NCI-H69 (cell line): Measurements from ENCODE around the gene VAV3.
A peak's percentile ranks its signal among the peaks of the same experiment; 100 is the strongest.
"Not testable (repeated sequence)": the region's sequence is repeated elsewhere in the genome, so short reads cannot be mapped to it uniquely, and the experiment has no call there.

Source experiments
- DNase-seq: peaks from one replicate; lab custom pipeline; 2025; lab: John Stamatoyannopoulos, UW

Gene VAV3

GRCh38 chr1:107935396-107936064, 29.4 kb downstream of the VAV3 start:
- DNase-seq = peak; percentile 32

- no peak for DNase-seq
Observed at GRCh38 chr1:107934578-107934977, 30.4 kb downstream of the VAV3 start.

DNA sequence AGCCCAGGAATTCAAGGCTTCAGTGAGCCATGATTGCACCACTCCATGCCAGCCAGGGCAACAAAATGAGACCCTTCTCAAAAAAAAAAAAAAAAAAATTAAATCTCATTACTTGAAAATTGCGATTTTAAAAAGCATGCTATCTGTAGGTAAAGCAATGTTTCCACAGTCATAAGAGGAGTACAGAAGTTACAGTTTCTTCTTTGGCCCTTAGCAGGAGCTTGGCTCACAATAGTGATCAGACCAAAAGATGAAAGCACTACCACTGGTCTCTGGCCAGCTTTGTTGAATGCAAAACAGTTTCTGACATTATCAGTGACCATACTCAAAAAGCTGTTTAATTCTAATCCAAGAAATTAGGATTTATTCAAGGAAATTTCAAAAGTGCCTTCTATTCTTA, 31.2 kb downstream of the VAV3 start:
- no peak for DNase-seq

DNA sequence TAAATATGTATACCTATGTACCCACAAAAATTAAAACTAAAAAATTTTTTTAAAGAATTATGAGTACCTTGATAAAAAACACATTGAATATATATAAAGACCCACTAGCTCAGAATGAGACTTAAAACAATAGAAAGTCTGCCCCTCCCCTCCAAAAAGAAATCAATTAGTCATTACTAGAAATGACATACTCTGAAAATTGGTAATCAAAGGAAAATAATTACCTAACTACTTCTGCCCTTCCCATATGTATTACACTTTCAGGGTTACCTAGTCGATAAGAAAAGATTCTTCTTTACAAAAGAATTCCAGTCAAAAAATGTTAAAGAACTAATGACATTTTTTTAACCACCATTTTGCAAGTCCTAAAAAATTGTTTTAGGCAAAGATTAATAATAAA, 34.7 kb downstream of the VAV3 start:
- no peak for DNase-seq

GRCh38 chr1:107927820-107928219, 37.2 kb downstream of the VAV3 start:
- DNase-seq = no peak

DNA sequence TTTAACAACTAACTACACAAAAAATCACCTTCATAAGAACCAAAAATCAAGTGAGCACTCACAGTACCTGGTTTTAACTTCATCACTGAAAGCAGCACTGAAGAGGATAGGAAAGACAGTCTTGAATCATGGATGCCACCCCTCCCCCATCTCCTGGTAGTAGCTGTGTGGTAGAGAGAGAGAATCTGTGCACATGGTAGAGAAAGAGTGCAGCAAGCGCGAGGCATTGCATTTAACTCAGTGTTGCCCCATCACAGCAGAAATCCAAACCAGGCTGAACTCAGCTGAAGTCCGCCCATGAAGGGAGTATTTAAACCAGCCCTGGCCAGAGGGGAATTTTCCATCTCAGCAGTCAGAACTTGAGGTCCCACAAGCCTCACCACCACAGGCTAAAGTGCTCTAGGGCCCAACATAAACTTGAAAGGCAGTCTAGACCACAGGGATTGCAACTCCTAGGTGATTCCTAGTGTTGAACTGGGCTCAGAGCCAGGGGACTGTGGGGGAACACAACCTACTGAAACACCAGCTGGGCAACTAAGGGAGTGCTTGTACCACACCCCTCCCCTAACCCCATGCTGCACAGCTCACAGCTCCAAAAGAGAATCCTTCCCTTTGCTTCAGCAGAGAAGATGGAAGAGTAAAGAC, 38.4 kb downstream of the VAV3 start:
- DNase-seq = peak; percentile 91

DNA sequence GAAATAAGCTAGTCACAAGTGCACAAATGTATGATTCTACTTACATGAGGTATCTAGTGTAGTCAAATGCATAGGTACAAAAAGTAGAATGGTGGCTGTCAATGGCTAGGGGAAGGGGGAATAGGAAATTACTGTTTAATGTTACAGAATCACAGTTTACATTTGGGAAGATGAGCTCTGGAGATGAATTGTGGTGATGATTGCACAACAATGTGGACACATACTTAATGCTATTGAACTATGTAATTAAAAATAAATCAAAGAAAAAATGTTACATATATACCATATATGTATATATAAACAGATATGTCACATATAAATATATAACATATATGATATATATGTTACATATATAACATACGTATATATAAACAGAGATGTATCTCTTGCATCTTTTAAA, 39.4 kb downstream of the VAV3 start:
- no peak for DNase-seq

GRCh38 chr1:107920999-107921398, 44.0 kb downstream of the VAV3 start:
- DNase-seq = peak; percentile 30

- DNase-seq = no peak
Observed at GRCh38 chr1:107920561-107920960, 44.4 kb downstream of the VAV3 start.

DNA sequence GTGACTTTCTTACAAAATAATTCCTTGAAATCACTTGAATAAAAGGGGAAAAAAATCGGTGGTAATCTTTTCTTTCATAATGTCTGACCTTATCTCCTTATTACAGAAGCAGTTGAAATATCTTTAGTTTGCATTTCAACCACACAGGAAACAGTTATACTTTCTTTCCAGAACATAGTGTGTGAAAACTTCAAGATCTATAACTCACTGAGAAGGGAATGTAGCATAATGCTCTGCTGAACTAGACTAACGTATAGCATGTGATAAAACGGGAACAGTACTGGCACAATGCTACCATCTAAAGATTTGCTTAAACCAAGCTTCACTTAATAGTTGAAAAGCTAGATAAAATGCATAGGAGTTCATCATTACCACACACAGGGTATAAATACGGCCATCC, 45.0 kb downstream of the VAV3 start:
- no peak for DNase-seq

DNA sequence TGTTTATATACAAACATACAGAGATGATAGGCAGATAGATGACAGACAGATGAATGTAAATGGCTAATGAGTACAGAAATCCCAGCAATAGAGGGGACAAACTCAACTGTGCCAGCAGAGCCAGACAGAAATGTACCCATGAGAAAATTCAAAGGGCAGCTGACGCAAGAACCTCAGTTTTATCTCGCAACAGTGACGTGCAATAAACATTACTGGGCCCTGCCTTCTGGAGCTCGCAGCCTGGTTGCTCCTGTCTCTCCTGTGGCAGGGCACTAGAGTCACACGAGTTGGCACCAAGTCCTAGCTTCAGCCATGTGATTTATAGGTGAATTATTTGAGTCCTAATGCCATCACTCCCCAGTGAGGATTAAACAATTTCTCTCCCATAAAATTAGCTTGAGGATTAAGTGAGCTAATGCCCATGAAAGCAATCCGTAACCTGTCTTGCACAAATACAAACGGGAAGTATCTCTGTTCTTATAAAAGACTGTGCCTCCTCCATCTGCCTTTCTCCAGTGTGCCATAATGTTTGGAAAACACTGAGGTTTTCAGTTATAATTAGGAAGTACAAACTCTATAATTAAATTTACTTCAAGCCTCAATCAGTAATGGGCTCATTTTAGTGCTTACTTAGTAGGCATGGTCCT, 50.7 kb downstream of the VAV3 start:
- DNase-seq = peak; percentile 91

GRCh38 chr1:107912656-107913055, 52.3 kb downstream of the VAV3 start:
- no peak for DNase-seq

GRCh38 chr1:107900090-107900945, 64.7 kb downstream of the VAV3 start:
- no peak for DNase-seq

DNA sequence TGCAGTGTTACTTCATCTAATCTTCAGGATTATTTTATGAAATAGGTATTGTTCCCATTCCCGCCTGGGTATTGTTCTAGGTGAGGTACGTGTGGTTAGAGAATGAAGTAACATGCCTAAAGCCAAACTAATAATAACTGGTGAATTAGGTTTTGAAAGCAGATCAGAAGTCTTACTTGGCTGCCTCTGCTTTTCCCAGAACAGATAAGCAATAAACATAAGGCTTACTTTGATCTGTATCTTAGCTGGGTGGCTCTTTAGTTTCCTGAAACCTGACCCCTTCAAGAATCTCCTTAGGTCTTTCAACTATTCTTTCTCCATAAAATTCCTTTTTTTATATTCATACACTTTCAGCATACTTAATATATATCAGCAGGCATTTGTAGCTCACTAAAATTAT, 65.3 kb downstream of the VAV3 start:
- DNase-seq = no peak

DNA sequence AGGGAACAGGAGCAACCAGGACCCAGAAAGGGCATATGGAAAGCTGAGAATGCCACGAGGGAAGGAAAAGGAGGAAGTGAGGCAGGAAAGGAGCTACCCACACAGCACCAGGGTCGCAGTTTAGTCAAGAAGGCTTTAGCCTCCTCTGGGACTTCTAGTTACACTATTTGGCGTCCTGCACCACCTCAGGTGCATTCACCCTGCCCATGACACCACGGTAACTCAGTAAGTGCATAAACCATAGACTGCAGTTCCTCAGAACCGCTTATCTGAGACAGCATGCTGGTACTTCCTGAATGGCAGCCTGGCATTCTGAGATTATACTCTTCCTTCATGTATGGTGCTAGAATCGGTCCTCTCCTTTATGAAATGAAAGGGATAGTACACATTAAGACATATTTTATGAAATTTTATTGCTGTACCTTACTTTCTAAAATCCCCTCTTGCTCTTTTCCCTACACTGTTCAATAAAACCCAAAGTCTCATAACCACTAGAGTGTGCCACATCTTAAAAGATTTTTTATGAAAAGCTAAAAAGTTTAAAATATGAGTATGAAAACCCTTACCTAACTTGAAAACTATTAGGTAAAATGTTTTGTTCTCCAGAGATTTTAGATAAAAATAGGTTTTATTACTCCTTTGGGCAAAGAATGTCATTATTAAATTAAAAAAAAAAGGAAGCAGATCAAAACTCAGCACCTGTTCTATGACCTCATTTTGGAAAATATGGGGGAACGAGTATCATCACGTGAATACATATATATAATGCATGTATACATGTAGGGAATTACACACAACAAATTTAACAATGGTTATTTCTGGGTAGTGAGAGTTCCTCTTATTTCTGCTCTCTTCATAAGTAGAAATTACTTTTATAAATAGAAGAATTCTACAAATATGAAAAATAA, 67.3 kb downstream of the VAV3 start:
- peak; percentile 62 for DNase-seq

- DNase-seq = peak; percentile 65
Observed at GRCh38 chr1:107896936-107897335, 68.0 kb downstream of the VAV3 start.

DNA sequence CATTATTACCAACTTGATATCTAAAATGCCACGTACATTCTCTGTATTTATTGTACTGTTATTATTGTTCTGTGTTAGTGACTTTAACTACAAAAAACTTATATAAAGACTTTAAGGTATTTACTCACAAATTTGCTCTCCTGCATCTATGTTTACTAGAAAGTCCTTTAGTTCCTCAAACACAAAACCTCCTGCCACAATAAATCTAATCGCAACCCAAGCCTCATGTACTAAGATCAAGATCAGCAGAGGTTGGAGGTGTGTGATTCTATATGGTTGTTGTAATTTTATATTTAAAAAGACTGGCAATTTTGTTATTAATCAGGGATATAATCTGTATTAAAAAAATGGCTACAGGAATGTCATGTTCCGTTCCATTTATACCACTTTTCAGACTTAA, 68.6 kb downstream of the VAV3 start:
- DNase-seq = no peak

DNA sequence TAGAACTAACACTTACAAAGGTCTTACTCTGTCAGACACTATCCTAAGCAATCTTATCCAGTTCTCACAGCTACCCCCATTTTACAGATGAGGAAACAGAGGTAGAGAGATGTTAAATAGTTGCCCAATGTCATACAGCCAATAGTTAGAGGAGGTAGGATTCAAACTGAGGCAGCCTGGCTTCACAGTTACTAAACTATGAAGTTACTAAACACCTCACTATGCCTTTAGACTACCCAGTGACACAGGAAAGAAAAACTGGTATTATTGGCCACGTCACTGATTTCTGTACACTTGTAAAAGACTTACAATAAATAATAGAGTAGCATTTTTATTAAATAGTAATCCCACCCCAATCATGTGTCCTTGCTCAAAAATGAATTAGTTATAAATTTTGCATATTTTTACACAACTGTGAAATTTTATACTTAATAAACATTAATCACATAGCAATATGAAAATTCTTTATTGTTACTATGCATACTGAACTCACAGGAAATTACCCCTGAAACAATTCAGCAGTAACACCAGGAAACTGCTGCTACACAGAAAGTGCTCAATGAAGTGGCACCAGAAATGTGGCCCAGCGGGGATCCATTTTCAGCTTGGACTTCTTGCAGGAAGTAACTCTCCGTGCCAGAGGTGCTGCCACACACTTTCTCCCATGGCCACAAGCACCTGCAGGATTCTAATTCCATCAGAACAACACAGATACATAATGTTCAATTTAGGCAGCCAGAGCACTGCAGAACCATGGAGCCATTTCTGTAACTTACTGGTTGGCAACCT, 69.4 kb downstream of the VAV3 start:
- DNase-seq = peak; percentile 82

GRCh38 chr1:107894605-107895004, 70.4 kb downstream of the VAV3 start:
- DNase-seq = no peak

DNA sequence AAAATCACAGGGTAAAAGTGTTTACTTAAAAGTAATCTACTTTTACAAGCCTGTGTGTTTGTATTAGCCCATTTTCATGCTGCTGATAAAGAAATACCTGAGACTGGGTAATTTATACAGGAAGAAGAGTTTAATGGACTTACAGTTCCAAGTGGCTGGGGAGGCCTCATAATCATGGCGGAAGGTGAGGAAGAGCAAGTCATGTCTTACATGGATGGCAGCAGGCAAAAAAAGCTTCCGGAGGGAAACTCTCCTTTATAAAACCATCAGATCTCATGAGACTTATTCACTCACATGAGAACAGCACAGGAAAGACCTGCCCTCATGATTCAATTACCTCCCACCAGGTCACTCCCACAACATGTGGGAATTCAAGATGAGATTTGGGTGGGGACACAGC, 71.6 kb downstream of the VAV3 start:
- not testable (repeated sequence) for DNase-seq

DNA sequence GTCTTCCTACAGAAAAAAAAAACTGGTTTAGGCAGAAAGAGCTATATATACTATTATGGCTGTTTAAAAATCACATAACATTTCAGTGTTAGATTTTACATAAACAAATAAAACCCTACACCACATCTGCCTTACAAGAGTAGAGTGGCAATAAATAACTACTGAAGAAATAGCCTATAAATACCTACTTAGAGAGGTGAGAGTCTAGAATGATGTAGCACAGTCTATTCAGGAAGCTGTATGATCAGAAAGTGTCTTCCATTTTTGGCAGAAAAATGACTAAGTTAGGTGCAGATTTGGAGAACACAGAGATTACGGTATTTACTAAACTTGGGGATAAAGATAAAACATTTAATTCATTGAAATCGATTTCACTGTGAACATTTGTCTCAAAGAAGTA, 75.5 kb downstream of the VAV3 start:
- DNase-seq = no peak
